GM18861 (cell line): Measurements from ENCODE around the gene COQ7.

Experiments used
- ATAC-seq: cut with Tn5 transposase; IDR thresholded peaks from one replicate; pipeline ENCODE4 v1.9.1; 2021; ENCODE audit not compliant: unreplicated experiment

The COQ7 gene

DNA sequence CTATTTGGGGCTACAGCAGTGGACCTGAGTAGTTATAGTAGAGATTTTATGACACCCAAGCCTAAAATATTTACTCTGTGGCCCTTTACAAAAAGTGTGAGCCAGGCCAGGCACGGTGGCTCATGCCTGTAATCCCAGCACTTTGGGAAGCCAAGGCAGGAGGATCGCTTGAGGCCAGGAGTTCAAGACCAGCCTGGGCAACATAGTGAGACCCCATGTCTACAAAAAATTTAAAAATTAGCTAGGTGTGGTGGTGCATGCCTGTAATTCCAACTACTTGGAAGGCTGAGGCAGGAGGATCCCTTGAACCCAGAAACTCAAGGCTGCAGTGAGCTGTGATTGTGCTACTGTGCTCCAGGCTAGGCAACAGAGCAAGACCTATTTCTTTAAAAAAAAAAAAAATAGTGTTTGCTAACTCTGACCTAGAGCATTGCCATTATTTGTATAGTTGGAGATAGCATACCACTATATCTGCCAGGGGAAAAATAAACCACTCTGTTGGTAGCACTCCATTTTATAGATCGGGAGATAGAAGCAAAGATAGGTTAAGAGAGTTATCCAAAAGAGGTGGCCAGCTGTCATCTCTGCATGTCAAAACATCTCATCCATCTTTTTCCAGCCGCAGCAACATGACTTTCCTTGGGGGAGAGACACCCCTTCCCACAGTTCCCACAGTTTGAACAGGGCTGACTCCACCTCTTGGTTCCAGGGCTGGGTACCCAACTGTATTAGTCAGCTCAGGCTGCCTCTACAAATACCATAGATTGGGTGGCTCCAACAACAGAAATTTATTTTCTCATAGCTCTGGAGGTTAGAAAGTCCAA is 43.3 kb downstream of the COQ7 start:
- no peak for ATAC-seq

DNA sequence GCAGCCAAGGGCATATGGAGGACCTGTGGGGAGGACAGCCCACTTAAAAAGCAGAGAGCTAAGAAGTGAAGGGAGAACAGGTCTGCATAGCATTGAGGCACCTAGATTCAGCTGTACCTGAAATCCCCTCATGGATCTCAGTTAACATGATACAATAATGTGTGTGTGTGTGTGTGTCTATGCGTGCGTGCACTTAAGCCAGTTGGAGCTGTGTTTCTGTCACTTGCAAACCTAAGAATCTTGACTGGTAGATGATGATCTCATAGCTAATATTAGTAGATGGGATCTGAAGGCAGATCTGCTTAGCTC is 44.6 kb downstream of the COQ7 start:
- no peak for ATAC-seq

DNA sequence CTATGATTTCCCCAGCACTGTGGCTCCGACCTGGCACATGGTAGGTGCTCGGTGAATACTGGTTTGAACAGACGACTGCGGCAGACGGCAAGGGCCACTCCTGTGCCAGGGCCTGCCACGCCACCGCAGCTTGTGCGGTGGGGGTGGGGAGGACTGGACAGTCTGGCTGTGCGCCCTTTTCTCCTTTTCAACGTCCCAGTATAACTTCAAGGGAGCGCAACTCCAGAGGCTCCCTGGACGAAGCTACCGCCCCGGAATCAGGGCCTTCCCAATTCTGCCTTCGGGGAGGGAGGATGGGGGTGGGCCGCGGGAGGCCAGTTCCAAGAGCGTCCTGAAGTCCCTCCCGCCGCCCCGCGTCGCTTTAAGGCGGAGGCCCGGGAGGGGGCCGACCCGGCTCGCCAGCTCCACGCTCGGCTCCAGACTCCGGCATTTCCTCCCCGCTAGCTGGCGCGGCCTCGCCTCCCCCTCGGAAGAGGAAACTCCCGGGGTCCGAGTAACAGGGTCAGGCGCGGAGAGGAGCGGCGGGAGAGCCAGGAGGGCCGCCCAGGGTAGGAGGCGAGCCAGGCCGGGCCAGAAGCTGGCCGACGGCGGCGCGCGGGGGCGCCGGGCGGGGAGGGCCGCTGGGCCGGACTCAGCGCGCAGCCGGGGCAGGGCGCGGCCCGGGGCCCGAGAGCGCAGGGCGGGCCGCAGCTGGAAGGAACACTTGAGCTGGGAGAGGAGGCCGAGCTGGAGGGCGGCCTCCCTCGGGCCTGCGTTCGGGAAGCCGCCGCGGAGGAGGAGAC is 46.4 kb downstream of the COQ7 start, which contains the start of gene ITPRIPL2:
Gene ITPRIPL2, plus strand, starts transcription at position 388 of the 782 bp plus-strand sequence. CDS start 498 bp downstream, outside the sequence.
- no peak for ATAC-seq

DNA sequence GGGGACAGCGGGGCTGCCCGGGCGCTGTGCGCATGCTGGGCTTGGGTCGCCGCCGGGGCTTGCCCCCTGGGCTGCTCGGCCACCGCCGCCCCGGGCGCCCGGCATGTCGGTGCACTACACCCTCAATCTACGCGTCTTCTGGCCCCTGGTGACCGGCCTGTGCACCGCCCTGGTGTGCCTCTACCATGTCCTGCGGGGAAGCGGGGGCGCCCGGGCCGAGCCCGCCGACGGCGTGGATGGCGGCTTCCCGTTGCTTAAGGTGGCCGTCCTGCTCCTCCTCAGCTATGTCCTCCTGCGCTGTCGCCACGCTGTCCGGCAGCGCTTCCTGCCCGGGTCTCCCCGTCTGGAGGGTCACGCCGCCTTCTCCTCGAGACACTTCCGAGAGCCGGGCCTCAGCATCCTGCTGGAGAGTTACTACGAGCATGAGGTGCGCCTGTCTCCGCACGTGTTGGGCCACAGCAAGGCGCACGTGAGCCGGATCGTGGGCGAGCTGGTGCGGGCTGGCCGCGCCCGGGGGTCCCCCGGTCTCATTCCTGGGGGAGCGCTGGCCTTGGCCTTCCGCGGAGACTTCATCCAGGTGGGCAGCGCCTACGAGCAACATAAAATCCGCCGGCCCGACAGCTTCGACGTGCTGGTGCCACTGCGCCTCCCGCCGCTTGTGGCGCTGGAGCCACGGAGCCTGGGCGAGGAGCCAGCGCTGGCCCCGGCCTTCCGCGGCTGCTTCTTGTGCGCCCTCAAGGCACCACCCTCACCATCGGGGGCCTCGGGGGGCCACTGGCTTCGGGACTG is 47.1 kb downstream of the COQ7 start:
- ATAC-seq = no peak

DNA sequence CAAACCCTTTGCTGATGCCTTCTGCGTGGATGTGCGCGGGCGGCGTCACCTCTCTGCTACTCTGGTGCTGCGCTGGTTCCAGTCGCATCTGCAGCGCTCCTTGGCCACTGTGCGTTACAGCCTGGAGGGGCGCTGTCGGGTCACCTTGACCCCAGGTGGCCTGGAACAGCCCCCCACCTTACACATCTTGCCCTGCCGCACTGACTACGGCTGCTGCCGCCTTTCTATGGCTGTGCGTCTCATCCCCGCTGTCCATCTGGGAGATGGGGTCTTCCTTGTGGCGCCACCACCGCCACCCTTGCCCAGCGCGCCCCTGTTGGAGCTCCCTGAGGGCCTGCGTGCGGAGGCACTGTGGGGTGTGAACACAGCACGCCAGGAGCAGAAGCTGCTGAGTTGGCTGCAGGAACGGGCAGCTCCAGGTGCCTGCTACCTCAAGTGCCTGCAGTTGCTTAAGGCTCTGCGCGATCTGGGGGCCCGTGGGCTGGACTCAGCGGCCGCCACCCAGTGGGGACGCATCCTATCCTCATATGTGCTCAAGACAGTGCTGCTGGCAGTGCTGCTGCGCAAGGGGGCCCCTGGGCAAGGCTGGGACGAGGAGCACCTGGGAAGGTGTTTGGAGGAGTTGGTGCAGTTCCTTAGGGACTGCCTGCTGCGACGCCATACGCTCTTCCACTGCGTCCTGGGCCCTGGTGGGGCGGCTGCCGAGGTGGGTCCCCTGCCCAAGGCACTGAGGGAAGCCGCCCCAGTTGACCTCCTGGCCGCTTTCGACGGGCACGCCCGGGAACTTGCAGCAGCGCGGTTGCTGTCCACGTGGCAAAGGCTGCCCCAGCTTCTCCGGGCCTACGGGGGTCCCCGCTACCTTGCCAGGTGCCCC is 48.0 kb downstream of the COQ7 start:
- ATAC-seq = no peak

DNA sequence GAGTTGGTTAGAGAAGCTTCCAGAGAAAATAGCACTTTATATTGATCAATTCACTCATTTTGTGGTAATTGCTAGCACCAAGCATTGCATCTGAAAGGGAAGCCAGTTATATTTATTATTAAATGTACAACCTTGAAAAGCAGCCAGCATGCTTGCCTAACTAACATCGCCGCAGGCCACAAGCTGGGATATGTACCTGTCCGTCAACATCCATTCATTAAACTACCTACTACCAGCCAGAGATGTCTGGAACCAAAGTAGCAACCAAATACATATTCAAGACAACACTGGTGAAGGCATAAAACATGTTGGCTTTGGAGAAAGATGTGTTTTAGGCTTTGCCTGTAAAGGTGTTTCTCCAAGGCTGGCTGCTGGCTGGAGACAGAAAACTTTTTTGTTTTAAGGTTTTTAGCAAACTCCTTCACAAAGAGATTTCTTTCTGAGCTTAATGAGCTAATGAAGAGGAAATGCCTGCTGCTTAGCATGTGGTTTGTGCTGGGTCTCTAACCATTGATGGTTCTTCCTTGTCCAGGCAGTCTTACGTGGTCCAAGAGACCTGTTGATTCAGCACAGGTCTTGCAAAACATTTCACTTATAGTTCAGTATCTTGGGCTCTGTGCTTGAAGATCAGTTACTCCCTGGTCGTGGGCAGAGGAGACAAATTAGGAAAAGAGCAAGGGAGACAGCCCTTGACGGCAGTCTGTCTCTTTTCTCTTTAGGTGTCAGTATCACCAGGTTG is 49.5 kb downstream of the COQ7 start:
- no peak for ATAC-seq

DNA sequence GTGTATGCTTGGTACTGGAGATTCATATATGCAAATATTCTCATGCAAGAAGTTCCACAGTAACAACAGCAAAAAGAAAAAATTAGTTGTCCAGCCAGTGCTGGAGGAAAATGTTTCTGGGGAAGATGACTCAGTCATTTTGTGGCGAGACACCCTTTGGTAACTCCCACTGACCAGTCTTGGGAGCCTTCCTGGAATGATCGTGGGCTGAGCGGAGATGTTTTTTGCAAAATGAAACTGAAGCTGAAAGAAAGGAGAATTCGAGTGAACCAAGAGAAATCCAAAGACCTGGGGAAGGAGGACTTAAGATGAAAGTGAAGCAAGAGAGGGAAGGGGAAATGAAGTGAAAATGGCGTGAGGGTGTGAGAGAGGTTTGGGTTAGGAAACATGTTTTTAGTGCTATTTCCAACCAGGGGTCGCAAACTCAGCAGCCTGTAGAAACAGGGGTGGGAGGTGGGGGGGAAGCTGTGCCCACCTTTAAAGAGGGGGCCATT is 51.6 kb downstream of the COQ7 start:
- ATAC-seq = no peak

DNA sequence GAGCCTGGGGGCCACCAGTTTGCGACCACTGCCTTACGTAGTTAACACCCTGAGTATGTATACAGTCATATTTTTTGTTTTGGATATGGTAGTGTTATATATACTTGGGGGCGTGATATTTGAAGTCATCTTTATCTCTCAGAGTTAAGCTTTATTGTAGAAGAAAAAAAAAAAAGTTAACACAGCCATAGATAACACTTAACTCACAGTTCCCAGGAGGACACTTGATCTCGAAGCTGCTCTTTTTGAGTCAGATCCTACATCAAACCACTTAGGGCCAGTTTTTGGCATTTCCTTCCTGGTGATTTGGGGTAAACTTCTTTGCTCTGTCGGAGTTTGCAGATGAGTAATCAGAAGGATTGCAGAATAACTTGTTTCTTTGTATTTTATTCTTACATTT is 52.1 kb downstream of the COQ7 start:
- ATAC-seq = no peak

DNA sequence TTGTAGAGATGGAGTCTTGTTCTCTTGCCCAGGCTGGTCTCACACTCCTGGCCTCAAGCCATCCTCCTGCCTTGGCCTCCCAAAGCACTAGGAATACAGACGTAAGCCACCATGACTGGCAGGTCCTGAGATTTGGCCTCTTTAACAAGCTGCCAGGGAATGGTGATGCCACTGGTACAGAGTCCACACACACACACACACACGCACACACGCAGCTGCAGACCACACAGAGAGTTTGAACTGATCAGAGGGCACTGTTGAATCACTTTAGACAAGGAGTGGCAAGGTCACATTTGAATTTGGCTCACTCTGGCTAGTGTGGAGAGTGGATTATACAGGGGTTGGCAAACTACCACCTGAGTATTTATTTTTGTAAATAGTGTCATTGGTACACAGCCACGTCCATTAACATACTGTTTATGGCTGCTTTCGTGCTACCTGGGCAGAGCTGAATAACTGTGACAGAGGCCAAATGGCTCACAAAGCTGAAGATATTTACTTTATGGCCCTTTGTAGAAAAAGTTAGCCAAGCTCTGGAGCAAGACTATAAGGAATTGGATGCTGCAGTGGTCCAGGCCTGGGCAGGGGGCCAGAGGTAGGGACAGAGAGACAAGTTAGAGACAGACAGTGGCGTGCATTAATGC is 56.2 kb downstream of the COQ7 start:
- ATAC-seq = no peak

DNA sequence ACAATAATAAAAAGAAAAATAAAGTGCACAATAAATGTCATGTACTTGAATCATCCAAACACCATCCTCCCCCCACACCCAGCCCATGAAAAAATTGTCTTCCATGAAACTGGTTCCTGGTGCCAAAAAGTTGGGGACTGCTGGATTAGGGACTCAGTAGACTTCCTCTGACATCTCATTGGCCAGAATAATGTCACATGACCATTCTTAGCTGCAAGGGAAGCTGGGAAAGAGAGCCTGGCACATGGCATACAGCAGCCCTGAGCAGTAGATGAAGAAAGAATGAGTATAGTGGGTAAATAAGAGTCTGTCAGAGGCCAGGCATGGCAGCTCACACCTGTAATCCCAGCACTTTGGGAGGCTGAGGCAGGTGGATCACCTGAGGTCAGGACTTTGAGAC is 58.9 kb downstream of the COQ7 start:
- ATAC-seq = no peak

DNA sequence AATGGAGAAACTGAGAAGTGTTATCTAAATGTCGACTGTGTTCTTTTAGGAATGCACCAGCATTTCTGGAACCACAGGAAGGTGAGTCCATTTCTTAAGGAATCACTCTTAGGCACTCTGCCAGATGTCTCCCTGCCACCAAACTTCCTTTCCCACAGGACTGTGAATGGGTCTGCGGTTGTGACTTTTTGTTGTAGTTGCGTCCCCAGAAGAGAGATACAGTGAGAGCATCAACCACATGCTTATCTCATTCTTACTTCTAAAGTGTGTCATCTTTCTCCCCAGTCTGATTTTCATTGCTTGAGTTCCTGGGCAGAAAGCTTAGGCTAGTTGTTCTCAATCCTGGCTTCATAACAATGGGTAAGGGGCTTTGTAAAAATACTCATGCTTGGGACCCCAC is 59.8 kb downstream of the COQ7 start:
- ATAC-seq = no peak

DNA sequence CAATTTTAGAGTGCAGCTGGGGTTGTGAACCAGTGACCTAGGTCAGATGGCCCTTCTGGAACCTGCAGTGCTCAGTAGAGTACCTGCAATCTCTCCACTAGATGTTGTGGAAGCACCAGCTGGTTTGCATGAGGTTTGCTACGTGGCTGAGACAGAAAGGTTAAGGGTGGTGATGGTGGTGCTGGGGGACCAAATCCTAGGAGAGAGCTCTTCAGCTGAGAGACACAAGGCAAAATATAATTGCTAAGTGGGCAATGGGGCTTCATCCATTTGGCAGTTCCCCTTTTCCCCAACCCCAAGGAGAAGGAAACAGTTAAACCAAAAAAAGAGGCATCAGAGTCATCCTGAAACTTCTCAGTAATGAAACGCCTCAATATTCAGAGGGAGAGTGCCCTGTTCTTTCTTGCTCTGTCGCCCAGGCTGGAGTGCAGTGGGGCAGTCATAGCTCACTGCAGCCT is 60.3 kb downstream of the COQ7 start:
- peak; percentile 41 for ATAC-seq

DNA sequence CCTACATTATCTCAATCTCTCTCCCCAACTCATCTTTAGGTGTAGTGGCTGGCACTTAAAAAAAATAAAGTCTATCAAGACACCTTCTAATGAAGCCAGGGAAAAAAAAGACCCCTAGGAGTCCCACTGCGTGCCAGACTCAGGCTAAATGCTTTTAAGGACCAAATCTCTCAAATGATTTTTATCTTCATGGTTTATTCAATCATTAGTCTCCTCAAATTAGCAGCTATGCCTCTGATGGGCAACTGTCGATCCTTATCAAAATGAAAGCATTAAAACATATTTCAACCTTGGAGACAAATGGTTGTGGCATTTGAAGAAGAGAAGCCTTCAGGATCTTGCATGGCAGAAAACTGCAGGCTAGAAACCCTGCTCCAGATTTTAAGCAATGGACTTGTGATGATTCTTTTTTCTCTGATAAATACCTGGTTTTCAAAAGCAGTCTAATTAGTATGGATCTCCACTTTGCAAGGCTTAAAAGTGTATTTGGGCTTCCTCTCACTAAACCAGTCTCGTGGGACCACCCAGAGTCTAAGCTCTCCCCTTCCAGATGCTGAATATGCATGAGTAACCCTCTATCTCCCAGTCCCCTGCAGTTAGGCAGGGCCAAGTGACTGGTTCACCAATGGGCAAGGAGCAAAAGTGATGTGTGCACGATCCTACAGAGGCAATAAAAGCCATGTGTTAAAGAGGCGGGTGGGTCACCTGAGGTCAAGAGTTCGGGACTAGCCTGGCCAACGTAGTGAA is 61.2 kb downstream of the COQ7 start:
- no peak for ATAC-seq
